Suppressor macrophage (primary cell): ENCODE results near the gene ATG4D.
"Not testable (repeated sequence)": the region's sequence is repeated elsewhere in the genome, so short reads cannot be mapped to it uniquely, and the experiment has no call there.

ENCODE experiments used
- DNase-seq, 4 experiments: peaks; one replicate each; pipeline ENCODE4 v3.0.0-alpha.2; 2020 to 2022

ATG4D gene

GRCh38 chr19:10552510-10553053 is 8.9 kb downstream of the ATG4D start:
- peak in 1 of 4 experiments; percentile 21 for DNase-seq

DNA sequence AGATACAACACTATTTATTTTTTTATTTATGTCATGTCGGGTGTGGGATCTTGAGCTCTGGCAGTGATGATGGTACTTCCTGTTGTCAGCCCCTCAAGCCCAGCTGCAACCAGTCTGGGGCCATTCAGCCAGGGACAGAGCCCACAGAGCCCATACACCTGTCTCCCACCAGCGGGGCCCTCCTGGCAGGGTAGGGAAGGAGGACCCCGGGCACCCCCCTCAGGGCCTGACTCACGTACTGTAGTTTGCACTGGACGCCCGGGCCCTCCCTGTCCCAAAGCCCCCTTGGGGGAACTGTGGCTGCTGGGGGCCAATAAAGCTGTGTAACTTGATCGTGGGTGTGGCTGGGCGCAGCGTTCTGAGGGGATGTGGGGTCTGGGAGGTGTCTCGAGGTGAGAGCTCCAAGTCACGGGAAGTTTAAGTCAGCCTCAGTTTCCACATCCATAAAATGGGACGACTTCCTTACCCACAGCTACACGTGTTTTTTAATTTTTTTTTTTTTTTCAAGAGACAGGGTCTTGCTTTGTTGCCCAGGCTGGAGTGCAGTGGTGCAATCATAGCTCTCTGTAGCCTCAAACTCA is 9.5 kb downstream of the ATG4D start:
- no peak for DNase-seq

GRCh38 chr19:10553943-10554381 is 10.3 kb downstream of the ATG4D start:
- no peak for DNase-seq

DNA sequence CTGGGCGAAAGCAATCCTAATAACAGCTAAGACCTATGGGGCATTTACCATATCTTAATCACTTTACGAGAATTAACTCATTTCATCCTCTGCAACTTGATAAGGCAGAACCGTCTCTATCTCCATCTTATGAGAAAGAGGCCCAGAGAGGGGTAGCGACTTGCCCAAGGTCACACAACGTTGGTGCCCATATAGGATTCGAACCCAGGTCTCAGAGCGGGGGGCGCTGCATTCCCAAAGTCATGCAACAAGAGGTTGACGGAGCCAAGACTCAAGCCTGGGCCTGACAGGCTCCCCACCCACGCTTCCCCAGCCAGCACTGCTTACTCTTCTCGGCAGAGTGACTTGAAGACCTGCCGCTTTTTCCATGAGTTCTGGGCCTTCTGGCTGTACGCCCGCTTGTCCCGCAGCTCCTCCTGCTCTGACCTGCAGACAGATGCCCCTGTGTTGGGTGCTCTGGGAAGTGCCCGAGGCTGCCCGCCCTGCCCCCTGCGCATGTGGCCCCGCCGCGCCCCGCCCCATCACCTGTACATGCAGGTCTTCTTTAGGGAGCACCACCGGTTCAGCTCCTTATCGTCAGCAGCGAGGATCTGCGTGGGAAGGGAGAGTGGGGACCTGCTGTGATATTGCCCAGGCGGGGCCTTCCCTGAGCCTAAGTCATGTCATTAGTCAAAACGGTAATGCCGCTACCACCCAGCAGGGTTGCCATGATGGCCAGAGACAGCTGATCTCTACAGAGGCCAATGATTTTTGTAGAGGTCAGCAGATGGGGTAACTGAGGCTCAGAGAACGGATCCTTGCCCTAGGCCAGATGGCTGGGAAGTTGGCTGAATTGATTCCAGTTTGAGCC is 11.3 kb downstream of the ATG4D start:
- DNase-seq = peak in 1 of 4 experiments; percentile 38

- DNase-seq = peak; percentile 17 to 50 (median 32)
Observed at GRCh38 chr19:10555610-10555973, 11.9 kb downstream of the ATG4D start.

GRCh38 chr19:10557603-10558197 is 14.0 kb downstream of the ATG4D start:
- DNase-seq = no peak

GRCh38 chr19:10560154-10560553 is 16.4 kb downstream of the ATG4D start:
- DNase-seq = no peak

DNA sequence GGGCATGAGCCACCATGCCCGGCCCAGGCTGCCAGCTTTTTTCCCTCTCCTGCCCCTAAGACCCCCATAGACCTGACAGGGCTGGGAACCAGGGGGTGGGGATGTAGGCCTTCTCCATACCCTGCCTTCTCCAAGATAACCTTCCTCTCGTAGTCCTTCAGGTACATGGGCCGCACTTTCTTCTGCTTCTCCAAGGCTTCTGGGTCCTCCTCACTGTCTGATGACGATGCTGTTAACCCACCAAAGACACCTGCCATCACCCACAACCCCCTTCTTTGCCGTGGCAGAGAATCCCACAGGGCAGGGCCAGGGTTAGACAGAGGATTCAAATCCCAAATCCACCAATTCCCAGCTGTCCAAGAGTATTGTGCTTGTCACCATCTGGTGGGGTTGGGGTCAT is 18.9 kb downstream of the ATG4D start:
- DNase-seq = no peak

- DNase-seq = peak; percentile 30 to 66 (median 49)
Observed at GRCh38 chr19:10565028-10565566, 21.4 kb downstream of the ATG4D start.

- DNase-seq = peak; percentile 99 to 100 (median 100)
Observed at GRCh38 chr19:10565567-10566407, 22.1 kb downstream of the ATG4D start, which contains the start of gene KRI1. Gene KRI1 (minus strand): TSS chr19:10566010. CDS start chr19:10565999, 11 bp downstream.

DNA sequence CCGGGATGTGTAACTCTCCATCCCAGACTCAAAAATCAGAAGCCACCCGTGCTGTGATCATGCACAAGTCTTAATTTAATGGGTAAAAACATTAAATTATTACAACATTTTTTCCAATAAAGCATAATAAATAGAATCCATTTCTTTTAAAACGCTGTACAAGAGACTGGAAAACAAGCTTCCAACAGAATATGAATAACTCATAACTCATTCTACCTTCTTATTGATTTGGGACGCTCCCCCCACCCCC is 22.6 kb downstream of the ATG4D start:
- DNase-seq = no peak

- peak; percentile 22 to 57 (median 44) for DNase-seq
Observed at GRCh38 chr19:10566658-10567410, 23.1 kb downstream of the ATG4D start.

DNA sequence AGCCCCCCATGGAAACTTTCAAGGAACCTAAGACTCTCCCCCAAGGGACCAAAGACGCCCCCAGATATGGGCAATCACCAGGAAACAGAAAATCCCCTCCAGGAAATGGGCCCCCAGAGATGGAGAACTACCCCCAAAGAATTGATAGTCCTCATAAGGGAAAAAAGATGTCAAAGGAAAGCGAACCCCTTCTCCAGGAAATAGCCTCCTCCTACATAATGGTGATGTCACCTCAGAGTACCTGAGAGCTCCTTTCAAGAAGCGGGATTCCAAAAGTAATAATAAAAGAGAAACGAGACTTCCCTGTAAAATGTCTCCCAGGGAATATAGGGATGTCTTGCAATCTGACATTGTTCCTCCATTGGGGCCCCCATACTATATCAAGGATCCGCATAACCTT is 24.0 kb downstream of the ATG4D start:
- DNase-seq = no peak

- peak in 1 of 4 experiments; percentile 12 for DNase-seq
Observed at GRCh38 chr19:10568062-10568825, 24.5 kb downstream of the ATG4D start.

- DNase-seq = peak; percentile 100
Observed at GRCh38 chr19:10568826-10569651, 25.3 kb downstream of the ATG4D start, which contains the start of gene CDKN2D. Gene CDKN2D (minus strand): TSS chr19:10568979. CDS start chr19:10568653, 326 bp downstream.

- not testable (repeated sequence) for DNase-seq
Observed at GRCh38 chr19:10573793-10574192, 30.1 kb downstream of the ATG4D start.

- no peak for DNase-seq
Observed at GRCh38 chr19:10574462-10574861, 30.8 kb downstream of the ATG4D start.

DNA sequence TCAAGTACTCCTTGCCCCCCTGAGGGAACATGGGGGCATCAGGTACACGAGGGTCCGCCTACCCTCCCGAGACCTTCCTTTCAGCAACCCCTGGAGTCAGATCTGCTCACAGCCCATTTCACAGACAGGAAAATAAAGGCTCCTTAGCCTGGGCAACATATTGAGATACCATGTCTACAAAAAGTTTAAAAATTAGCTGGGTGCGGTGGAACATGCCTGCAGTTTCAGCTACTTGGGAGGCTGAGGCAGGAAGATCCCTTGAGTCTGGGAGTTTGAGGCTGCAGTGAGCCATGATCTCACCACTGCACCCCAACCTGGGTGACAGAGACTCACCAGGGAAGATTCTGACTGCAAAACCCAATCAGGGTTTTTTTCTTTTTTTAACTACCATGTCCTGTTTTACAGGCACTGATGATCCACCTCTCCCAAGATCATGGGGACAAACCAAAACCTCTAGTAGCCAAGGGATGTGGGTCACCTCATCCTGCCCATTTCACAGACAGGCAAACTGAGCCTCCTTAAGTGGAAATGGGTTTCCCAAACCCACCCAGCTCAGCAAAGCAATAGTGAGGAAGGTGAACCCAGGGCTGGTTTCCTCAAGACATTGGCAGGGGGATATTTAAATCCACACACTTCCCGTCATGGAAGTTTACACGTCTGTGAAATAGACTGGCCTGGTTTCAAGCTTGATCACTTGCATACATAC is 31.5 kb downstream of the ATG4D start:
- no peak for DNase-seq

DNA sequence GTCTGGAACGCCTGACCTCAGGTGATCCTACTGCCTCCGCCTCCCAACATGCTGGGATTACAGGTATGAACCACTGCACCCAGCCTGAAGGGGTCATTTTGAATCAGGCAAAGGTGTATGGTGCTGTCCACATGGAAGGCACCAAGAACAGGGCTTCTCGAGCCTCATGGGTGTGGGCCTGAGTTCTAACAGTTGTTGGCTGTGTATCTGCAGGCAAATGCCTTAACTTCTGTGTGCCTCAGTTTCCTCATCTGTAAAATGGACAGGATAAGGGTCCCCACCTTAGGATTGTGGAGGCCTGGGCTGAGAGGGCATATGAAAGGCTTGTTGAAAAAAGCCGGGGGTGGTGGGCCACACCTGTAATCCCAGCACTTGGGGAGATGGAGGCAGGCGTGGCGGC is 34.2 kb downstream of the ATG4D start:
- no peak for DNase-seq
